Stimulated activated naive CD8-positive, alpha-beta T cell treated with anti-CD3 and anti-CD28 coated beads, Interleukin-15, amount 100 ng/mL, for 72 hours (primary cell): ENCODE results near the gene HBG1.
A peak's percentile ranks its signal among the peaks of the same experiment; 100 is the strongest.
"Not testable (repeated sequence)": the region's sequence is repeated elsewhere in the genome, so short reads cannot be mapped to it uniquely, and the experiment has no call there.

Experiments used
- ATAC-seq: fragments of 150-1000 bp; cut with Tn5 transposase; 2 replicates; pipeline ENCODE4 v1.10.0; 2021; ENCODE audit warnings: mild to moderate bottlenecking, moderate library complexity
- DNase-seq, 2 donors: peaks; one replicate each; pipeline ENCODE4 v3.0.0; 2021 to 2022
- H3K27ac Mint-ChIP-seq, 2 donors: one replicate each; pipeline ENCODE4 v1.8.0; 2022; ENCODE audit warnings: mild to moderate bottlenecking in 2 of 2, mixed read lengths in 2 of 2, moderate library complexity in 2 of 2
- H3K27me3 Mint-ChIP-seq: one replicate; pipeline ENCODE4 v1.8.0; 2022; ENCODE audit warnings: mixed read lengths
- H3K4me1 Mint-ChIP-seq: one replicate; pipeline ENCODE4 v1.8.0; 2022; ENCODE audit warnings: mild to moderate bottlenecking, mixed read lengths
- H3K4me3 Mint-ChIP-seq, 2 donors: one replicate each; pipeline ENCODE4 v1.8.0; 2022; ENCODE audit warnings: mild to moderate bottlenecking in 2 of 2, mixed read lengths in 2 of 2, moderate library complexity in 1 of 2
- H3K9me3 Mint-ChIP-seq, 2 donors: one replicate each; pipeline ENCODE4 v1.8.0; 2022; ENCODE audit warnings: mixed read lengths in 2 of 2

Gene HBG1

DNA sequence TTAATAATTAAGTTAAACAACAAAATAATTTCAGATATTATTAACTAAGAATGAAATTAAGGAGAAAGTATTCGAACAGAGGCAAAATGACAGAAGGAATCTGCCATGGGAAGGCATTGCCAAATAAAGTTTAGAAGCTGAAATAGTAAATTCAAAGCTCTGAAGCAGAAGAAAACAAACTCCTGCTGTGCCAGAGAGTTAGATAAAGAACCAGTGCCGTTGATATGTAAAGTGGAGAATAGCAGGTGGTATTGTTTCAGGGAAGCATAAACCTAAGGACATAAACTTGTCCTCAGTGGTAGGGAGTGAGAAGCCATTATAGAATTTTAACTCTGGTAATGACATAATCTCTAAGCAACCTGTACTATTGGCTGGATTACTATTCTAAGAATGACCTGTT, 7.6 kb upstream of the HBG1 start:
- Mint-ChIP-seq H3K9me3 (peaks cover 0 to 18% of the 10 kb centered on the region in 2 donors), H3K27ac (no peak overlapping the region), H3K4me1 (no peaks in the 10 kb centered on the region), H3K27me3 (peaks cover 10% of the 10 kb centered on the region), H3K4me3 (no peak overlapping the region)
- DNase-seq (no peak), ATAC-seq (no peak)

DNA sequence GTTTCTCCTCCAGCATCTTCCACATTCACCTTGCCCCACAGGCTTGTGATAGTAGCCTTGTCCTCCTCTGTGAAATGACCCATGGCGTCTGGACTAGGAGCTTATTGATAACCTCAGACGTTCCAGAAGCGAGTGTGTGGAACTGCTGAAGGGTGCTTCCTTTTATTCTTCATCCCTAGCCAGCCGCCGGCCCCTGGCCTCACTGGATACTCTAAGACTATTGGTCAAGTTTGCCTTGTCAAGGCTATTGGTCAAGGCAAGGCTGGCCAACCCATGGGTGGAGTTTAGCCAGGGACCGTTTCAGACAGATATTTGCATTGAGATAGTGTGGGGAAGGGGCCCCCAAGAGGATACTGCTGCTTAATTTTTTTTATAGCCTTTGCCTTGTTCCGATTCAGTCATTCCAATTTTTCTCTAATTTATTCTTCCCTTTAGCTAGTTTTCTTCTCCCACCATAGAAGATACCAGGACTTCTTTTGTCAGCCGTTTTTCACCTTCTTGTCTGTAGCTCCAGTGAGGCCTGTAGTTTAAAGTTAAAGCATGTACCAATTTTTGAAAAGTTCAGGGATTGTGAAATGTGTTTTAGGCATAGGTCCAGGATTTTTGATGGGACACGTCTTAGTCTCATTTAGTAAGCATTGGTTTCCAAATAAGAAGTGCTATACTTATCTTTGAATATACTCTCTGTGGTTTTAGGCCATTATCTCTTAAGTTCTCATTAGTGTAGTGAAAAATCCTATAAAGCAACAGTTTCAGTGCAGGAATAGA, 5.2 kb upstream of the HBG1 start, which contains the start of gene HBG2:
Gene HBG2, minus strand, starts transcription at position 136 of the 768 bp plus-strand sequence. Its CDS starts 53 bp downstream, at position 83.
- DNase-seq, H3K27me3 Mint-ChIP-seq, ATAC-seq, H3K4me3 Mint-ChIP-seq, H3K4me1 Mint-ChIP-seq, H3K27ac Mint-ChIP-seq: not testable (repeated sequence)
- peaks cover 0 to 18% of the 10 kb centered on the region in 2 donors for H3K9me3 Mint-ChIP-seq

DNA sequence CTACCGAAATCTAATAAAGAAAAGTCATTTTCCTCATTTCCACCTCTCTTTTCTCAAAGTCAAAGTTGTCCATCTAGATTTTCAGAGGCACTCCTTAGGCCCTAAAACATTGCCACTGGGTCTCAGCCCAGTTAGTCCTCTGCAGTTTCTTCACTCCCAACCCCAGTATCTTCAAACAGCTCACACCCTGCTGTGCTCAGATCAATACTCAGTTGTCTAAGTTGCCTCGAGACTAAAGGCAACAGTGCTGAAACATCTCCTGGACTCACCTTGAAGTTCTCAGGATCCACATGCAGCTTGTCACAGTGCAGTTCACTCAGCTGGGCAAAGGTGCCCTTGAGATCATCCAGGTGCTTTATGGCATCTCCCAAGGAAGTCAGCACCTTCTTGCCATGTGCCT, 4.4 kb upstream of the HBG1 start:
- not testable (repeated sequence) for H3K27me3 Mint-ChIP-seq, H3K27ac Mint-ChIP-seq, H3K4me3 Mint-ChIP-seq, H3K4me1 Mint-ChIP-seq, DNase-seq
- peak; percentile 28 for ATAC-seq
- H3K9me3 Mint-ChIP-seq = peaks cover 0 to 11% of the 10 kb centered on the region in 2 donors

DNA sequence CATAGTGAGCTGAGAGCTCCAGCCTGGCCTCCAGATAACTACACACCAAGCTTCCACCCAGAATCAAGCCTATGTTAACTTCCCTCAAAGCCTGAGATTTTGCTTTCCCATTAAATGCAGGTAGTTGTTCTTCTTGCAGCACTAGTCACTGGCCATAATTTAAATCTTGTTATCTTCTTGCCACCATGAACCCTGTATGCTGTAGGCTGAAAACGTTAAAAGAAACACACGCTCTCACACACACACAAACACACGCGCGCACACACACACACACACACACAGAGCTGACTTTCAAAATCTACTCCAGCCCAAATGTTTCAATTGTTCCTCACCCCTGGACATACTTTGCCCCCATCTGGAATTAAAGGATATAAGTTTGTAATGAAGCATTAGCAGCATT, 3.8 kb upstream of the HBG1 start:
- ATAC-seq, DNase-seq, H3K4me3 Mint-ChIP-seq, H3K9me3 Mint-ChIP-seq, H3K27ac Mint-ChIP-seq, H3K27me3 Mint-ChIP-seq, H3K4me1 Mint-ChIP-seq: not testable (repeated sequence)

DNA sequence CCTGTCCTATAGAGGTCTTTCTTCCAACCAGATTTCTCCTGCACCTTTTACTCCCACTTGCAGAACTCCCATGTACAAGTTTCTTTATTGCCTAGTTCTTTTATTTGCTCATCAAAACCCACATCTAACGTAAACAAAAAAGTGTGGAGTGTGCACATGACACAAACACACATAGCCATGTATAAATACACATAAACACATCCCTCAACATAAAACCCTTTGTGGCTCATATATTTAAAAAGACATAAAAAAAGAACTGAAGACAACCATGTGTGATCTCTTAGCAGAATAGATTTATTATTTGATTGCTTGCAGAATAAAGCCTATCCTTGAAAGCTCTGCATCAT, 3.2 kb upstream of the HBG1 start:
- ATAC-seq (no peak), DNase-seq (no peak)
- Mint-ChIP-seq H3K4me3 (no peak overlapping the region), H3K27ac (peak overlapping the region in 1 of 2 donors; percentile 2), H3K4me1 (no peaks in the 10 kb centered on the region), H3K9me3 (peaks cover 0 to 5% of the 10 kb centered on the region in 2 donors), H3K27me3 (peaks cover 5% of the 10 kb centered on the region)

DNA sequence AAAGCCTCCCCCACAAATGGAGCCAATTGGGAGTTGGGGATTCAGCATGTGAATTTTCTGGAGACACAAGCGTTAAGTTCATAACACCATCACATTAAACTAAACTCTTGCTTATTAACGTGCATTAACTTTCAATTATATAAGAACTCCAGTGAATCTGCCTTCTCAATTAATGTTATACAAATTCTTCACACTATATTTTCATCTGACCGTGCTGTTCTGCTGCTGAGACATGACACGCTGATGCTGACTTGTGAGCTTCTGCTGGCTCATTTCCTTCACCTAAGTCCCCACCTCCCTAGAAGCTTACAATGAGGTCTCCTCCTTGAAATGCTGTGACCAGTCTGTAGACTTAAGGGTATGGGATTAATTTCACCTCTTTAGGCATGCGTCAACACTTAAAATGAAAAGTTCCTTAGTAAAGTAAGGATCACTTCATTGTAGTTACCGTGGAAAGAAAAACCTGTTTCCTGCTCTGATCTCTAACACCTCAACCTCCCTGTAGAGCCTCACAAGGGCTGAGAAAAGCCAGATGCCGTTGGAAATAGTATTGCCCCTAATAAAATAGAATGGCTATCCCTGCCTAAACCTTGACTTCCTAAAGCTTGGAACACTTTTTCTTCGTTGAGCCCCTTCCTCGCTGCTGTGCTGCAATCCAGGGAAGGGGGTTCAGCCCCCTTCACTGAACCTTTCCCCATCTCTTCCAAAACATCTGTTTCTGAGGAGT, 2.7 kb upstream of the HBG1 start:
- ATAC-seq (no peak), DNase-seq (no peak)
- no peak overlapping the region for H3K4me3 Mint-ChIP-seq
- H3K27me3 Mint-ChIP-seq = no peaks in the 10 kb centered on the region
- no peaks in the 10 kb centered on the region for H3K4me1 Mint-ChIP-seq
- H3K9me3 Mint-ChIP-seq = no peaks in the 10 kb centered on the region
- H3K27ac Mint-ChIP-seq = no peak overlapping the region

DNA sequence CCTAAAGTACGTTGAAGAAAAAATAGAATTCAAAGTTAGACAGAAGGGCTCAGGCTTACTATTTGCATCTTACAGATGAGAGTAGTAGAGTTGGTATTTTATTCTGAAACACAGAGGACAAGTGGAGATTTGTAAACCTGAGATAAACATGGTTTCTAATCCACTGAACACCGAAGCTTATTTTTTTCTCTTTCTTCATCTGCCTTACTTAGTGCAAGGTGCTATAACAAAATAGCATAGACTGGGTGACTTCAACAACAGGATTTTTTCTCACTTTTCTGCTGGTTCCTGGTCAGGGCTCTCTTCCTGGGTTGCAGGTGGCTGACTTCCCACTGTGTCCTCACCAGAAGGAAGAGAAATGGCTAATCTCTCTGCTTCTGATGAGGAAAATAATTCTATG, 2.1 kb upstream of the HBG1 start:
- no peaks in the 10 kb centered on the region for H3K4me1 Mint-ChIP-seq
- no peaks in the 10 kb centered on the region for H3K27me3 Mint-ChIP-seq
- H3K9me3 Mint-ChIP-seq = no peaks in the 10 kb centered on the region
- DNase-seq (no peak), ATAC-seq (no peak)
- H3K4me3 Mint-ChIP-seq = no peak overlapping the region
- no peak overlapping the region for H3K27ac Mint-ChIP-seq

DNA sequence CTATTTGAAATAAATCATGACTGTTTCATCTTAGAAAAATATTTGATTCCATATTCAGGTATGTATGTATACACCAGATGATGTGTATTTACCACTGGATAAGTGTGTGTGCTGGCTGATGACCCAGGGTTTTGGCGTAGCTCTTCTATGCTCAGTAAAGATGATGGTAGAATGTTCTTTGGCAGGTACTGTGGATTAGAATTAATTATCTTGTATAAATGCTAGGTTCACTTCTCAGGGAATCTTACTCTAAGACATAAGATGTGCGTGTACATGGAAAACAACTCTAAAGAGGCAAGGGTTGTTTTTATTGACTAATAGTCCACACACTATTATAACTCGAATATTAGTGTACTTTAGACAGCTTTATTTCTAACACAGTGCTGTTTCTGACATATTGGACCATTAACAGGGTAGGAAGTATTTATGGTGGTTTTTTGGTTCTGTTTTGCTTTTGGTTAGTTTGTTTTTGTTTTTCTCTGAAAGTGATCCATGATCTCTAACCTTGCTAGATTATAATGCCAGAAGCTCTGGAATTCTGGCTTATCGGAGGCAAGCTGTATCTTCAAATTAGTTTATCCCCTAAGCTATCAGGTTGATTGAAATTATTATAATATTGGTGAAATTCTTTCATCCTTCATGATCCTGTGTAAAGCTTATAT, 1.0 kb upstream of the HBG1 start:
- no peak overlapping the region for H3K27ac Mint-ChIP-seq
- H3K27me3 Mint-ChIP-seq = peaks cover 2% of the 10 kb centered on the region
- DNase-seq (no peak), ATAC-seq (no peak)
- no peak overlapping the region for H3K4me3 Mint-ChIP-seq
- H3K4me1 Mint-ChIP-seq = no peaks in the 10 kb centered on the region
- no peaks in the 10 kb centered on the region for H3K9me3 Mint-ChIP-seq

DNA sequence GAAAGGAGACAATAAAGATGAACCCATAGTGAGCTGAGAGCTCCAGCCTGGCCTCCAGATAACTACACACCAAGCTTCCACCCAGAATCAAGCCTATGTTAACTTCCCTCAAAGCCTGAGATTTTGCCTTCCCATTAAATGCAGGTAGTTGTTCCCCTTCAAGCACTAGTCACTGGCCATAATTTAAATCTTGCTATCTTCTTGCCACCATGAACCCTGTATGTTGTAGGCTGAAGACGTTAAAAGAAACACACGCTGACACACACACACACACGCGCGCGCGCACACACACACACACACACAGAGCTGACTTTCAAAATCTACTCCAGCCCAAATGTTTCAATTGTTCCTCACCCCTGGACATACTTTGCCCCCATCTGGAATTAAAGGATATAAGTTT, 1.2 kb downstream of the HBG1 start:
- H3K27me3 Mint-ChIP-seq, H3K4me3 Mint-ChIP-seq, H3K4me1 Mint-ChIP-seq, DNase-seq, ATAC-seq, H3K9me3 Mint-ChIP-seq, H3K27ac Mint-ChIP-seq: not testable (repeated sequence)

DNA sequence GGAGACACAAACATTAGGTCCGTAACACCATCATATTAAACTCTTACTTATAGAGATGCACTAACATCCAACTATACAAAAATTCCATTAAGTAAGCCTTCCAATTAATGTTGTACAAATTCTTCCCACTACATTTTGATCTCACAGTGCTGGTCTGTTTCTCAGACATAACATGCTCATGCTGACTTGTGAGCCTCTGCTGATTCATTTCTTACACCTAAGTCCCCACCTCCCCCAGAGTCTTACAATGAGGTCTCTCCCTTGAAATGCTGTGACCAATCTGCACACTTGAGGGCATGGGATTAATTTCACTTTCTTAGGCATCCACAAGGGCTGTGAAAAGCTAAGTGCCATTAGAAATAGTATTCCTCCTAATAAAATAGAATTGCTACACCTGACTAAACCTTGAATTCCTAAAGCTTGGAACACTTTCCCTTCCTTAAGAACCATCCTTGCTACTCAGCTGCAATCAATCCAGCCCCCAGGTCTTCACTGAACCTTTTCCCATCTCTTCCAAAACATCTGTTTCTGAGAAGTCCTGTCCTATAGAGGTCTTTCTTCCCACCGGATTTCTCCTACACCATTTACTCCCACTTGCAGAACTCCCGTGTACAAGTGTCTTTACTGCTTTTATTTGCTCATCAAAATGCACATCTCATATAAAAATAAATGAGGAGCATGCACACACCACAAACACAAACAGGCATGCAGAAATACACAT, 2.0 kb downstream of the HBG1 start:
- Mint-ChIP-seq H3K4me3 (no peak overlapping the region), H3K9me3 (no peaks in the 10 kb centered on the region), H3K27me3 (peaks cover 7% of the 10 kb centered on the region), H3K27ac (no peak overlapping the region), H3K4me1 (no peaks in the 10 kb centered on the region)
- DNase-seq = no peak
- no peak for ATAC-seq

DNA sequence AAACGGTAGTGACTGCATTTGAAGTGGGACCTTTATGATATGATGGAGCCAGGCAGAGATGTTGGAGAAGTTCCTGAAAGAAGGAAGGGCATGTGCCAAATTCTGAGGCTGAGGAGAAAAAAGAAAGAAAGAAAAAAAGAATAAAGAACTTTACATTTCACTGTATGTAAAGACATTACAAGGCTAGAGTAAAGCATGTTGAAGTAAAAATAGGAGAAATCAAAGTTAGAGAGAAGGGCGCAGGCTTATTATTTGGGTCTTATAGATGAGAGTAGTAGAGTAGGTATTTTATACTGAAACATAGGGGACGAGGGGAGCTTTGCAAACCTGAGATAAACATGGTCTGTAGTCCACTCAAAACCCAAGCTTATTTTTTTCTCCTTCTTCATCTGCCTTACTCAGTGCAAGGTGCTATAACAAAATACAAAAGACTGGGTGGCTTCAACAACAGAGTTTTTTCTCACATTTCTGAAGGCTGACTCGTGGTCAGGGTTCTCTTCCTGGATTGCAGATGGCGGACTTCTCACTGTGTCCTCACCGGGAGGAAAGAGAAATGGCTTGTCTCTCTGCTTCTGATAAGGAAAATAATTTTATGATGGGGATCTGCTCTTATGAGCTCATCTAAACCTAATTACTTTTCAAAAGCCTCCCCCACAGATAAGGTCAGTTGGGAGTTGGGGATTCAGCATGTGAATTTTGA, 2.7 kb downstream of the HBG1 start:
- no peak for ATAC-seq
- no peak overlapping the region for H3K4me3 Mint-ChIP-seq
- no peaks in the 10 kb centered on the region for H3K9me3 Mint-ChIP-seq
- H3K27ac Mint-ChIP-seq = no peak overlapping the region
- peaks cover 7% of the 10 kb centered on the region for H3K27me3 Mint-ChIP-seq
- no peaks in the 10 kb centered on the region for H3K4me1 Mint-ChIP-seq
- no peak for DNase-seq

DNA sequence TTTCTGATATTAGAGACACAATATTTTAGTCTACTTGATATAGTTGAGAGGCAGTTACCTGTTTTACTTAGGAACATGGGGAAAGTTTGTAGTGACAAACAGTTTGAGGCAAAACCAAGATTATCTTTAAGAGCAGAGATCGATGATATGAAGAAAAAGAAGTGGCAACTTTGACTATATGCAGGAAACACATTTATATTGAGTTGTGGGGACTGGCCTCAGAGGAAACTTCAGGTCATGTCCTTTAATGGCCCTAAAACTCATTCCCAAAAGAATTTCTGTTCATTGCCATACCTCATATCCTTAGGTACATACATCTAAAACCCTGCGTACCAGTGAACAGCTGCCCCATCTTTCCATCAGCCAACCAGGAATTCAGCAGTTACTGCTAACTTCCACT, 4.5 kb downstream of the HBG1 start:
- no peak for ATAC-seq
- Mint-ChIP-seq H3K4me3 (no peak overlapping the region), H3K9me3 (no peaks in the 10 kb centered on the region), H3K27me3 (peaks cover 9% of the 10 kb centered on the region), H3K4me1 (no peaks in the 10 kb centered on the region), H3K27ac (no peak overlapping the region)
- no peak for DNase-seq

DNA sequence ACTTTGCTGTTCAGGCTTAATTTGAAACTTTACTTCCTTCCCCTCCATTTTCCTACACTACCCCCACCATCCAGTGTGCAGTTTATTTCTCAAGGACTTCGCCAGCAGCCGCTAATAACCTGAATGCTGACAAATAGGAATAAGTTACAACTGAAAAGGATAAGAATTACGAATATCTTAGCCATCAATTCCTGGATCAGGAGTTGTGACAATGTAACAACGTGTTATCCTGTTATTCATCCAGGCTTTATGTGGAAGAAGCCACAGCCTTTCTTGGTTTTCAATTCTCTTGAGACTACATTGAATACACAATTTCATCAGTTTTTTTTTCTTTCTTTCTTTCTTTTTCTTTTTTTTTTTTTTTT, 5.9 kb downstream of the HBG1 start:
- ATAC-seq (no peak), DNase-seq (no peak)
- Mint-ChIP-seq H3K4me3 (no peak overlapping the region), H3K9me3 (no peaks in the 10 kb centered on the region), H3K27ac (no peak overlapping the region), H3K27me3 (peaks cover 16% of the 10 kb centered on the region), H3K4me1 (no peaks in the 10 kb centered on the region)

DNA sequence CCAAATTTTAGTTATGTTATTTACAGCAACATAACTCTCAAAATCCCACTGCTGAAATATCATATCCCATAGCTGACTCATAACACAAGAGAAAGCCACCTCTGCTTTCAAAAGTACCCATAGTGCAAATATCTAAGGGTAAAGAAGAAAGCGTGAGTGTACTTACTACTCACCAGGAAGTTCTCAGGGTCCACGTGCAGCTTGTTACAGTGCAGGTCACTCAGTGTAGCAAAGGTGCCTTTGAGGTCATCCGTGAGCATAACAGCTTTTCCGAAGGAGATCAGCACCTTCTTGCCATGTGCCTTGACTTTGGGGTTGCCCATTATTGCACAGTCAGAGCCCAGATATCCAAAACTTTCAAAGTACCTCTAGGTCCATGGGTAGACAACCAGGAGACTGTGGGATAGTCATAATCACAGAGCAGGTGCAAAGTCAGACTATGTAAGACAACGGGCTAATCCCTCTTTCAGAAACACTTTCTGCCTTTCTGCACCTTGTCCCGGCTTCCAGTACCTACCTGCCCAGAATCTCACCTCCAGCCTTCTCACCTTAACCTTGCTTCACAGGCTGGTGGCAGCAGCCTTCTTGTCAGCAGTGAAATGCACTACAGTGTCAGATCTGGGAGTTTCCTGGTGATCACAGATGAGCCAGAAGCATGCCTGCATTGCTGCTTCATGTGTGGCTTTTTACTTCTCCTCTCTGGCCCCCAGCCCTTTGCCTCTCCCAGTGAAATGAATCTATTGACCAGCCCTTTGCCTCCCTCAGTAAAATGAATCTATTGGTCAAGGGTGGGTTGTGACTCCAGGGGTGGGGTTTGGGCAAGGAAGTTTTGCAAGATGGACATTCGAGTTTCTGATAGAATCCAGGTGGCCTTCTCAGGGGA, 6.5 kb downstream of the HBG1 start:
- no peak overlapping the region for H3K4me3 Mint-ChIP-seq
- H3K4me1 Mint-ChIP-seq = no peaks in the 10 kb centered on the region
- DNase-seq = no peak
- H3K27me3 Mint-ChIP-seq = peaks cover 22% of the 10 kb centered on the region
- ATAC-seq = no peak
- H3K9me3 Mint-ChIP-seq = no peaks in the 10 kb centered on the region
- no peak overlapping the region for H3K27ac Mint-ChIP-seq
